HEK293 (cell line): Measurements from ENCODE around the gene CELSR1.

ENCODE experiments used
- FEZF1 ChIP-seq: fragments of 450-650 bp; formaldehyde crosslinking; IDR thresholded peaks from 2 replicates; pipeline ENCODE4 v1.5.1; 2016; ENCODE audit warnings: missing biosample characterization, missing genetic modification characterization
- KLF7 ChIP-seq: fragments of 450-650 bp; formaldehyde crosslinking; IDR thresholded peaks from 2 replicates; pipeline ENCODE4 v1.5.1; 2016; ENCODE audit warnings: missing biosample characterization, missing genetic modification characterization, borderline replicate concordance
- PRDM1 ChIP-seq: fragments of 450-650 bp; formaldehyde crosslinking; IDR thresholded peaks from 2 replicates; pipeline ENCODE4; 2016; ENCODE audit warnings: missing biosample characterization, missing genetic modification characterization
- ZBTB49 ChIP-seq: fragments of 450-650 bp; formaldehyde crosslinking; IDR thresholded peaks from 2 replicates; pipeline ENCODE4 v1.5.1; 2016; ENCODE audit warnings: missing biosample characterization, missing genetic modification characterization, low read depth
- ZNF10 ChIP-seq: fragments of 450-650 bp; formaldehyde crosslinking; IDR thresholded peaks from 2 replicates; pipeline ENCODE4 v1.5.1; 2017; ENCODE audit warnings: missing biosample characterization, missing genetic modification characterization
- ZNF175 ChIP-seq: fragments of 450-650 bp; formaldehyde crosslinking; IDR thresholded peaks from 2 replicates; pipeline ENCODE4 v1.5.1; 2016; ENCODE audit warnings: missing biosample characterization, missing genetic modification characterization
- ZNF19 ChIP-seq: fragments of 450-650 bp; formaldehyde crosslinking; IDR thresholded peaks from 2 replicates; pipeline ENCODE4; 2016; ENCODE audit warnings: missing biosample characterization, missing genetic modification characterization, low read depth
- ZNF239 ChIP-seq: fragments of 450-650 bp; formaldehyde crosslinking; IDR thresholded peaks from 2 replicates; pipeline ENCODE4 v1.5.1; 2016; ENCODE audit warnings: missing biosample characterization, missing genetic modification characterization
- ZNF280D ChIP-seq: fragments of 450-650 bp; formaldehyde crosslinking; IDR thresholded peaks from 2 replicates; pipeline ENCODE4 v1.5.1; 2016; ENCODE audit warnings: missing biosample characterization, missing genetic modification characterization
- ZNF37A ChIP-seq: fragments of 450-650 bp; IDR thresholded peaks from 2 replicates; pipeline ENCODE4 v1.5.1; 2018; ENCODE audit warnings: missing biosample characterization, missing genetic modification characterization
- ZNF501 ChIP-seq: fragments of 450-650 bp; formaldehyde crosslinking; IDR thresholded peaks from 2 replicates; pipeline ENCODE4 v1.5.1; 2016; ENCODE audit warnings: missing biosample characterization, missing genetic modification characterization
- ZNF510 ChIP-seq: fragments of 450-650 bp; formaldehyde crosslinking; IDR thresholded peaks from 2 replicates; pipeline ENCODE4 v1.5.1; 2018; ENCODE audit warnings: mild to moderate bottlenecking, missing genetic modification characterization, missing biosample characterization; ENCODE audit not compliant: insufficient replicate concordance
- ZNF626 ChIP-seq: fragments of 450-650 bp; sonication (Bioruptor Pico); formaldehyde crosslinking; IDR thresholded peaks from 2 replicates; pipeline ENCODE4 v1.5.1; 2018; ENCODE audit warnings: missing biosample characterization, missing genetic modification characterization, inconsistent platforms
- ZNF658 ChIP-seq: fragments of 450-650 bp; formaldehyde crosslinking; IDR thresholded peaks from 2 replicates; pipeline ENCODE4; 2016; ENCODE audit warnings: missing biosample characterization, missing genetic modification characterization
- ZNF664 ChIP-seq: fragments of 450-650 bp; formaldehyde crosslinking; IDR thresholded peaks from 2 replicates; pipeline ENCODE4 v1.5.1; 2016; ENCODE audit warnings: missing biosample characterization, missing genetic modification characterization
- ZNF785 ChIP-seq: fragments of 450-650 bp; formaldehyde crosslinking; IDR thresholded peaks from 2 replicates; pipeline ENCODE4 v1.5.1; 2016; ENCODE audit warnings: missing biosample characterization, missing genetic modification characterization
- ZSCAN18 ChIP-seq: fragments of 450-650 bp; formaldehyde crosslinking; IDR thresholded peaks from 2 replicates; pipeline ENCODE4 v1.5.1; 2016; ENCODE audit warnings: missing biosample characterization, missing genetic modification characterization
- ZSCAN23 ChIP-seq: fragments of 450-650 bp; formaldehyde crosslinking; IDR thresholded peaks from 2 replicates; pipeline ENCODE4 v1.5.1; 2016; ENCODE audit warnings: missing biosample characterization, missing genetic modification characterization
- ZSCAN5A ChIP-seq: fragments of 450-650 bp; formaldehyde crosslinking; IDR thresholded peaks from 2 replicates; pipeline ENCODE4 v1.5.1; 2016; ENCODE audit warnings: missing biosample characterization, missing genetic modification characterization
- TF ChIP-seq, protein P1 (sequence below): fragments of 450-650 bp; formaldehyde crosslinking; IDR thresholded peaks from 2 replicates; pipeline ENCODE4 v1.5.0; 2017; ENCODE audit warnings: missing biosample characterization, missing genetic modification characterization, borderline replicate concordance
- TF ChIP-seq, protein P2 (sequence below): fragments of 450-650 bp; formaldehyde crosslinking; IDR thresholded peaks from 2 replicates; pipeline ENCODE4 v1.5.1; 2016; ENCODE audit warnings: missing biosample characterization, missing genetic modification characterization, borderline replicate concordance

CELSR1 gene

GRCh38 chr22:46537225-46537945 is at the start of gene CELSR1 (continued):
- no peak for TF ChIP-seq ZSCAN5A (tag by site-specific recombination)
- TF ChIP-seq, protein P1, sequence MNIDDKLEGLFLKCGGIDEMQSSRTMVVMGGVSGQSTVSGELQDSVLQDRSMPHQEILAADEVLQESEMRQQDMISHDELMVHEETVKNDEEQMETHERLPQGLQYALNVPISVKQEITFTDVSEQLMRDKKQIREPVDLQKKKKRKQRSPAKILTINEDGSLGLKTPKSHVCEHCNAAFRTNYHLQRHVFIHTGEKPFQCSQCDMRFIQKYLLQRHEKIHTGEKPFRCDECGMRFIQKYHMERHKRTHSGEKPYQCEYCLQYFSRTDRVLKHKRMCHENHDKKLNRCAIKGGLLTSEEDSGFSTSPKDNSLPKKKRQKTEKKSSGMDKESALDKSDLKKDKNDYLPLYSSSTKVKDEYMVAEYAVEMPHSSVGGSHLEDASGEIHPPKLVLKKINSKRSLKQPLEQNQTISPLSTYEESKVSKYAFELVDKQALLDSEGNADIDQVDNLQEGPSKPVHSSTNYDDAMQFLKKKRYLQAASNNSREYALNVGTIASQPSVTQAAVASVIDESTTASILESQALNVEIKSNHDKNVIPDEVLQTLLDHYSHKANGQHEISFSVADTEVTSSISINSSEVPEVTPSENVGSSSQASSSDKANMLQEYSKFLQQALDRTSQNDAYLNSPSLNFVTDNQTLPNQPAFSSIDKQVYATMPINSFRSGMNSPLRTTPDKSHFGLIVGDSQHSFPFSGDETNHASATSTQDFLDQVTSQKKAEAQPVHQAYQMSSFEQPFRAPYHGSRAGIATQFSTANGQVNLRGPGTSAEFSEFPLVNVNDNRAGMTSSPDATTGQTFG (tag by site-specific recombination): no peak
- no peak for TF ChIP-seq ZNF664 (tag by site-specific recombination)
- no peak for TF ChIP-seq ZNF510 (tag by site-specific recombination)
- no peak for TF ChIP-seq ZNF626 (tag by site-specific recombination)
- TF ChIP-seq FEZF1 (tag by site-specific recombination): no peak
- TF ChIP-seq ZBTB49 (tag by site-specific recombination): no peak
- no peak for TF ChIP-seq ZNF175 (tag by site-specific recombination)
- no peak for TF ChIP-seq ZSCAN23
- no peak for TF ChIP-seq ZNF37A
- TF ChIP-seq ZNF785 (tag by site-specific recombination): no peak
- TF ChIP-seq, protein P2, sequence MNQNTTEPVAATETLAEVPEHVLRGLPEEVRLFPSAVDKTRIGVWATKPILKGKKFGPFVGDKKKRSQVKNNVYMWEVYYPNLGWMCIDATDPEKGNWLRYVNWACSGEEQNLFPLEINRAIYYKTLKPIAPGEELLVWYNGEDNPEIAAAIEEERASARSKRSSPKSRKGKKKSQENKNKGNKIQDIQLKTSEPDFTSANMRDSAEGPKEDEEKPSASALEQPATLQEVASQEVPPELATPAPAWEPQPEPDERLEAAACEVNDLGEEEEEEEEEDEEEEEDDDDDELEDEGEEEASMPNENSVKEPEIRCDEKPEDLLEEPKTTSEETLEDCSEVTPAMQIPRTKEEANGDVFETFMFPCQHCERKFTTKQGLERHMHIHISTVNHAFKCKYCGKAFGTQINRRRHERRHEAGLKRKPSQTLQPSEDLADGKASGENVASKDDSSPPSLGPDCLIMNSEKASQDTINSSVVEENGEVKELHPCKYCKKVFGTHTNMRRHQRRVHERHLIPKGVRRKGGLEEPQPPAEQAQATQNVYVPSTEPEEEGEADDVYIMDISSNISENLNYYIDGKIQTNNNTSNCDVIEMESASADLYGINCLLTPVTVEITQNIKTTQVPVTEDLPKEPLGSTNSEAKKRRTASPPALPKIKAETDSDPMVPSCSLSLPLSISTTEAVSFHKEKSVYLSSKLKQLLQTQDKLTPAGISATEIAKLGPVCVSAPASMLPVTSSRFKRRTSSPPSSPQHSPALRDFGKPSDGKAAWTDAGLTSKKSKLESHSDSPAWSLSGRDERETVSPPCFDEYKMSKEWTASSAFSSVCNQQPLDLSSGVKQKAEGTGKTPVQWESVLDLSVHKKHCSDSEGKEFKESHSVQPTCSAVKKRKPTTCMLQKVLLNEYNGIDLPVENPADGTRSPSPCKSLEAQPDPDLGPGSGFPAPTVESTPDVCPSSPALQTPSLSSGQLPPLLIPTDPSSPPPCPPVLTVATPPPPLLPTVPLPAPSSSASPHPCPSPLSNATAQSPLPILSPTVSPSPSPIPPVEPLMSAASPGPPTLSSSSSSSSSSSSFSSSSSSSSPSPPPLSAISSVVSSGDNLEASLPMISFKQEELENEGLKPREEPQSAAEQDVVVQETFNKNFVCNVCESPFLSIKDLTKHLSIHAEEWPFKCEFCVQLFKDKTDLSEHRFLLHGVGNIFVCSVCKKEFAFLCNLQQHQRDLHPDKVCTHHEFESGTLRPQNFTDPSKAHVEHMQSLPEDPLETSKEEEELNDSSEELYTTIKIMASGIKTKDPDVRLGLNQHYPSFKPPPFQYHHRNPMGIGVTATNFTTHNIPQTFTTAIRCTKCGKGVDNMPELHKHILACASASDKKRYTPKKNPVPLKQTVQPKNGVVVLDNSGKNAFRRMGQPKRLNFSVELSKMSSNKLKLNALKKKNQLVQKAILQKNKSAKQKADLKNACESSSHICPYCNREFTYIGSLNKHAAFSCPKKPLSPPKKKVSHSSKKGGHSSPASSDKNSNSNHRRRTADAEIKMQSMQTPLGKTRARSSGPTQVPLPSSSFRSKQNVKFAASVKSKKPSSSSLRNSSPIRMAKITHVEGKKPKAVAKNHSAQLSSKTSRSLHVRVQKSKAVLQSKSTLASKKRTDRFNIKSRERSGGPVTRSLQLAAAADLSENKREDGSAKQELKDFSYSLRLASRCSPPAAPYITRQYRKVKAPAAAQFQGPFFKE (tag by site-specific recombination): no peak
- TF ChIP-seq KLF7 (tag by site-specific recombination): peak; percentile 72; the same call in 1 of the 2 replicates
- no peak for TF ChIP-seq ZNF19 (tag by site-specific recombination)
- no peak for TF ChIP-seq ZNF501 (tag by site-specific recombination)
- TF ChIP-seq ZNF10 (tag by site-specific recombination): no peak
- TF ChIP-seq PRDM1 (tag by site-specific recombination): no peak
- TF ChIP-seq ZNF658 (tag by site-specific recombination): no peak
- no peak for TF ChIP-seq ZNF280D (tag by site-specific recombination)
- no peak for TF ChIP-seq ZNF239
- TF ChIP-seq ZSCAN18: no peak
